D341Med (cell line): Measurements from ENCODE around the gene SLC51A.
A peak's percentile ranks its signal among the peaks of the same experiment; 100 is the strongest.

Source experiments
- DNase-seq: peaks from one replicate; pipeline ENCODE4 v3.0.0; 2012; ENCODE audit warnings: low spot score

The SLC51A gene

DNA sequence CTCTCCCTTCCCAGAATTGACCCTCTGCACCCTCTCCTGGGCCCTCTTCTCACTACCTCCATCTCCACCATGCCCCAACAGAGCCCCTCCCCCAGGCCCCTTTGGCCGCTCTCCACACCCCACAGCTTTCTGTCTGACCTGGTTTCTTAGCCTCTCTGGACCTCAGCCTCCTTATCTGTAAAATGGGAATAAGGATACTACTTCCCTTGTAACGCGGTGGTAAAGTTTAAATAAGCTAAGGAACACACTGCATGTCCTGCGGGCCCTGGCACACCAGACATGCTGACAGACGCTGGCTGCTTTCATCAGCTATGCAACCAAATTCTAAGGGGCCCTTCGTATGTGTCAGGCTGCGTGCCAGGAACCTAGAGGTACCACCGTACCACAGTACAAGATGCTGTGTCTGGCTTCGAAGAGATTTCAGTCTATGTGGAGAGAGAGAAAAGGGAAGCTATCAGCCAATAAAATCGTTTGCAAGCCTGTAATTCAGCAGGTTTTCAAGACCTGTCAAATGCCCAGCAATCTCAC is 777 bp upstream of the SLC51A start:
- no peak for DNase-seq

DNA sequence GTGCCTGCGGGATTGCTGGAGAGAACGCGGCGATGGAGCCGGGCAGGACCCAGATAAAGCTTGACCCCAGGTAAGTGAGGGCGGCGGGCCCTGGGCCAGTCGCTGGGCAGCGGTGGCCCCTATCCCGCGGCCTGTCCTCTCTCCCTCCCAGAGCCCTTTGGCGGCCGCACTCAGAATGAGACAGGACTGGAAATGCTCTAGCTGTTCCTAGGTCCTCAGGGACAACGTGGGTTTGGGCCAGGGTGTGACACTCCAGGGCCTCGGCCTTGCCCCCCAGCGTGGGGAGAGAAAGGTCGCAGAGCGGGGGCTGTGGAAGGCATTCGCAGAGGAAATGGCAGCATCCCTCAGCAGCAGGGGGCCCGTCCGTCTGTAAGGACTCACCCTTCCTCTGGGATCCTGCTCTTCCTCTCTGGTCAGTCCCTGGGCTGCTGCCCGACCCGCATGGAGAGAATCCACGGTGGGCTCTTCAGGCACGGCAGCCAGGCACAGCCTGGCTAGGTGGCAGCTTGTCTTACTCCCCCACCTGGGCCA is 412 bp downstream of the SLC51A start:
- peak; percentile 23 for DNase-seq

DNA sequence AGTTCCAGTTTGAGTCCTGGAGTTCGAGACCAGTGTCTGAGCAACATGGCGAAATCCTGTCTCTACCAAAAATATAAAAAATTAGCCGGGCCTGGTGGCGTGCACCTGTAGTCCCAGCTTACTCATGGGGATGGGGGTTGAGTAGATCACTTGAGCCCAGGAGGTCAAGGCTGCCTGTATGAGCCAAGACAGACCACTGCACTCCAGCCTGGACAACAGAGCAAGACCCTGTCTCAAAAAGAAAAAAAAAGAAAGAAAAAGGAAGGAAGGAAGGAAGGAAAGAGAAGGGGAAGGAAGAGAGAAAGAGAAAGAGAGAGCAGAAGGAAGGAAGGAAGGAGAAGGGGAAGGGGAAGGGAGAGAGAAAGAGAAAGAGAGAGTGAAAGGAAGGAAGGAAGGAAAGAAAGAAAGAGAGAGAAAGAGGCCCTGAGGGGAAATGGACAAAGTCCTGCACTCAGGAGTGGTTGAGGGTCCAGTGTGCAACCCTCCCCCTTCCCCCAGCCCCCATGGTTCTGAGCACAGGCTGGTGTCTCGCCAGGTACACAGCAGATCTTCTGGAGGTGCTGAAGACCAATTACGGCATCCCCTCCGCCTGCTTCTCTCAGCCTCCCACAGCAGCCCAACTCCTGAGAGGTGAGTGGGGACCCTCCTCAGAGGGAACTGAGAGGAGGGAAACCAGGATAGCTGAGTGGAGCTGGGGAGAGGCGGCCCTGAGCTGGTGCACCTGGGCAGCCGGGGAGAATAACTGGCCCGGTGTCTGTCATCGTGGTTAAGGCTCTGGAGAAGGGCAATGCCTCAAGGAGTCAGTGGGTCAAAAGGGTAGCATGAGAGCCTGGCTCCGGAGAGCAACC is 1.2 kb downstream of the SLC51A start:
- peak; percentile 20 for DNase-seq

DNA sequence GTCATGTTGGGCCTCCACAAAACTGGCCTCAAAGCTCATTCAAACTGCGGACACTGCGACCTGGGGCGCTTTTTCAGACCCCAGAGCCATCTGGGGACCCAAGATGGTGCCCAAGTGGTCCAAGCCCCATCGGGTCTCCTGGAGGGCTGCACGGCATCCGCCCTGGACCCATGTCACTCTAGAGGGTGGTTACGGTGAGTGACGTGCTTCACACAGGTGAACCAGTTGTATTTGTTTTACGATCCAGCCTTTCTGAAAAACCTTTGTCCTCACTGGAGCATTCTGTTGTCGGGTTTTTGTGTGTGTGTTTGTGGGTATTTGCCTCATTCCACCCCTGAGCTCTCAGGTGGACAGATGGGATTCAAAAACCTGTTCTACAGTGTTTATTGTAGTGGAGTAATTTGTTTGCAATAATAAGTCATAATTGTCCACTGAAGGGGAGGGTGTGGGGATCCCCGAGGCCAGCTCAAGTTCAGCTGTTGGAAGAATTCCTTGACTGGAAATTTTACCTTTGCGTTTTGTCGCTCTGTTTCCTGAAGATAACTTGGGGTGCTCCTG is 1.9 kb downstream of the SLC51A start:
- no peak for DNase-seq

DNA sequence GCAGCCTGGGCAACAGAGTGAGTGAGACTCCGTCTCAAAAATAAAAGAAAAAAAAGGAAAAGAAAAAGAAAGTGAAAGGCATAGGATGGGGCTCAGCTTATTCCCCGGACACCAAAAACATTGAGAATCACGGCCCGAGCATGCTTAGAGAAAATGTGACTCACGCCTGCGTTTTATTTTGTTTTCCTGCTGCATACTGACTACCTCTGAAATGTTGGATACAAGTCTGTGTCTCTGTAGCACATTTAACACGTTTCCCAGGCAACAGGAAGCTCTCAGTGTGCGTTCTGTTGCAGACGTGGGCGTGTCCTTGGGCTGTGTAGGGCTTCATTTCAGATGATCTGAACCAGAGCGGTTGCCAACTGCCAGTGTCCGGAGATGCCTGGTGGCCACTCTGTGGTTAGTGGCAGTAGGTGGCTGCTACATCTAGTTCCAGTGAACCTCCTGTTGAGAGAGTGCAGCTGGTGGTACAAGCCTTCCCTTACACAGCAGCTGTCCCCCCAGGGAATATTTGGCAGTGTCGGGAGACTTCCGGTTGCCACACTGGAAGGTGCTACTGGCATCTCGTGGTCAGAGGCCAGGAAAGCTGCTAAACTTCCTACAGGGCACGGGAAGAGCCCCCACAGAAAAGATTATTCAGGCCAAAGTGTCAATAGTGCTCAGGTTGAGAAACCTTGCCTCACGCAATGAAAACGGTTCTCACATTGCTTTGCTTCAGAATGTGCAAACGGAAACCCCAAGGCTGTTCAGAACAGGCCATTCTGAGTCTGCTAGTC is 3.0 kb downstream of the SLC51A start:
- DNase-seq, result peak; percentile 32

DNA sequence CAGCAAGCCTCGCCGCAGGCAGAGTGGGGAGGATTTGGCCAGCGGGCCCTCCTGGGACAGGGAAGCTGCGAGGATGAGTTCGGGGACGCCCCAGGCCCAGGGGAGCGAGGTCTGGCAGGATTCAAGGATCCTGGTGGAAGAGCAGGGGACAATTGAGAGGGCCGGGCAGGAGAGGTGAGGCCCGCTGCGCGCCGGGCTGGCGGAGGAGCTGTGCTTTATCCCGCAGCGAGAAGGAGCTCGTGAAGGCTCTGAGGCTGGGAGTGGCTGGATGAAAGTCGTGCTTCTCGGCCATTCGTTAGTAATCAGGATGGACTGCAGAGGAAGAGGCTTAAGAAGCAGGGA is 3.6 kb downstream of the SLC51A start:
- DNase-seq, result peak; percentile 40

DNA sequence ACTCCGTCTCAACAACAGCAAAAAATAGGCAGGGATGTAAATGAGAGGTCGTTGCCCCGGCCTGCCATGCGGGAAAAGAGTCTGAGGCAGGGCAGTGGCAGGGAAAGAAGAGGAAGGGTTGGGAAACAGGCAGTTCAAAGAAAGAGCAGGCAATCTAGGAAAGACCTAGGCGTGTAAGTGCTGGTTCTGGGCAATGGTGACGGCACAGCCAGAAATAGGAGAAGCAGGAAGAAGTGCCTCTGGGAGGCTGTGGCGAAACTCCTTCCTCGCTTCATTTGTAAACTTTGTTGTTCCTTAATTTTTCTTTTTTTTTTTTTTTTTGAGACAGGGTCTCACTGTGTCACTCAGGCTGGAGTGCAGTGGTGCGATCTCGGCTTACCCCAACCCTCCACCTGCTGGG is 4.3 kb downstream of the SLC51A start:
- DNase-seq, result no peak

DNA sequence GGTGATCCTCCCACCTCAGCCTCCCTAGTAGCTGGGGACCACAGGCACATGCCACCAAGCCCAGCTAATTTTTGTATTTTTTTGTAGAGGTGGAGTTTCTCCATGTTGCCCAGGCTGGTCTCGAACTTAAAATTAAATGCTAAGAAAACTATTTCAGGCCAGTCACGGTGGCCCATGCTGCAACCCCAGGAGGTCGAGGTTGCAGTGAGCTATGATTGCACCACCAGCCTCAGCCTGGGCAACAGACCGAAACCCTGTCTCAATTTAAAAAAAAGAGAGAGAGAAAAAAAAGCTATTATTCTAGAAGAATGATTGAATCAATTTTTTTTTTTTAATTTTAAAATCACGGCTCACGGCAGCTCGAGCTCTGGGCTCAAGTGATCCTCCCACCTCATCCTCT is 4.7 kb downstream of the SLC51A start:
- no peak for DNase-seq

DNA sequence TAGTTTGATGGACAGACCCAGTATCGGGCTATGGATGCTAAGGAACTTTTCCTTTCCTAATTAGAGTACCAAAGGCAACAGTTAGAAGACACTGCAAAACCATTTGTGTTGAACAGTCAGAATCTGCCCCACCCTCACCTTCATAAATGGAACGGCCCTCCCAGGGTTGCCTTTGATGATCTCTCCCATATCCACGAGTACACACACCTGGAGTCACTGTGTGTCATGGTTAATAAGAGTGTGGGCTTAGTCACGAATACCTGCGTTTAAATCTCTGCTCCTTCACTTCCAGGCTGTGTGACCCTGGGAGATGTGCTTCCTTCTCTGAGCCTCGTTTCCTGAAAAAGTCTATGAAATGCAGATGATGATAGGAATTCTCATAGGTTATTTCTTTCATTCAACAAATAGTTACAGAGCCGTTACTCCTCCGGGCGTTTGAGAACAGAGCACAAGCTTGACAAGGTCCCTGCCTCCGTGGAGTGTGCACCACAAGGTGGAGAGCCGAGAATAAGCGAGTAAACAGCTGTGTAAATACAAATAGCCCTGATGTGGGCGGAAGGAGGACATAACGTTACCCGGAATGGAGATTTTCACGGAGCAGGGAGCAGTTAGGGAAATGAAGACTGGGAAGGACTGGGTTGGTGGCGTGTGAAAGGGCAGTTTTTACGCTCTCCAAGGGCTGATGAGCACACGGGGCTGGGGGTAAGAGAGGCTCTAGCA is 6.7 kb downstream of the SLC51A start:
- DNase-seq, result no peak

DNA sequence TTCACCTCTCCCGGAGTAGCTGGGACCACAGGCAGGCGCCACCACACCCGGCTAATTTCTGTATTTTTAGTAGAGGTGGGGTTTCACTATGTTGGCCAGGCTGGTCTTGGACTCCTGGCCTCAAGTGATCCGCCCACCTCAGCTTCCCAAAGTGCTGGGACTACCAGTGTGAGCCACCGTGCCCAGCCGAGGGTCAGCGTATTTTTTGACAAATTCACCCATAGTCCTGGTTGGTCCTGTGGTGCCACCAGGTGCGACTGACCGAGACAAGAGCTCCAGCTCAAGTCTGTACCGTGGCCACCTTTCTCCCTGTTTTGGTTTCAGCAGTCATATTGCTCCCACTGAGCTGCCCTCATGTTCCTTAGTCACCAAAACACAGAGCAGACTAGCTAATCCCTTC is 8.8 kb downstream of the SLC51A start:
- DNase-seq, result no peak

DNA sequence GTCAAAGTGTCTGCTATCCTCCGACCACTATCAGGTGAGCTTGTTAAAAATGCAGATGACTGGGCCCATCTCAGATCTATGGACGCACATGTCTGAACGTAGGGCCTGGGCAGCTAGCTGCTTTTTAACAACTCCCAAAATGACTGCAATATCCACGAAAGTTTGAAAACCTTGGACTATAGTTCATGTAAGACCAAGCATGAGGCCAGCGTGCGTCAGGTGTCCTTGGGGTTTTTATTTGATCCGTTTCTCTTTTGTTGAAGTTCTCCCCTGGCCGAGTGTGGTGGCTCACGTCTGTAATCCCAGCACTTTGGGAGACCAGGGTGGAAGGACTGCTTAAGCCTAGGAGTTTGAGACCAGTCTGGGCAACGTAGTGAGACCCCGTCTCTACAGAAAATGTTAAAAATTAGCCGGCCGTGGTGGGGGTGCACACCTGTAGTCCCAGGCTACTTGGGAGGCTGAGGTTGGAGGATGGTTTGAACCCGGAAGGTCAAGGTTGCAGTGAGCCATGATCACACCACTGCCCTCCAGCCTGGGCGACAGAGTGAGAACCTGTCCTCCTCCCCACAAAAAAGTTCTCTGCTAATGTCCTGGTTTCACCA is 9.5 kb downstream of the SLC51A start:
- DNase-seq, result no peak

DNA sequence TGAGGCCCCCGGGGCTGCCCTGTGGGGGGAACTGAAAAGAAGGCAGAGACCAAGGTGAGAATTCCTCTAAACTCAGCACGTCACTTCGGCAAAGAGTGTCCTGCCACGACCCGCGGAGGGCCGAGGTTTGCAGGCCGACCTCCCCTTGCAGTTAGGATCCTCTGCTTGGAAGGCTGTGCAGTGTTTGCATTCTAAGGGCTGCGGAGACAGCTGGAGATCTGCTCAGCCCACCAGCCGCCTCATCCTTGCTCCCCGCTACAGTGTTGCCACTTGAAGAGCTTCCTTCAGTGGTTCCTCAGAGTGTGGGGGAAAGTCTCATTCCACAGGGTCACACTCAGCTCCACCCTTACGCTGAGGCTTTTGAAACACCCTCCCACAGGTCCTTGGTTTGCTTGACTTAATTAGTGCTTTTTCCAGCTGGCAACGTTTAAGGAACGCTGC is 10.8 kb downstream of the SLC51A start:
- DNase-seq, result no peak

DNA sequence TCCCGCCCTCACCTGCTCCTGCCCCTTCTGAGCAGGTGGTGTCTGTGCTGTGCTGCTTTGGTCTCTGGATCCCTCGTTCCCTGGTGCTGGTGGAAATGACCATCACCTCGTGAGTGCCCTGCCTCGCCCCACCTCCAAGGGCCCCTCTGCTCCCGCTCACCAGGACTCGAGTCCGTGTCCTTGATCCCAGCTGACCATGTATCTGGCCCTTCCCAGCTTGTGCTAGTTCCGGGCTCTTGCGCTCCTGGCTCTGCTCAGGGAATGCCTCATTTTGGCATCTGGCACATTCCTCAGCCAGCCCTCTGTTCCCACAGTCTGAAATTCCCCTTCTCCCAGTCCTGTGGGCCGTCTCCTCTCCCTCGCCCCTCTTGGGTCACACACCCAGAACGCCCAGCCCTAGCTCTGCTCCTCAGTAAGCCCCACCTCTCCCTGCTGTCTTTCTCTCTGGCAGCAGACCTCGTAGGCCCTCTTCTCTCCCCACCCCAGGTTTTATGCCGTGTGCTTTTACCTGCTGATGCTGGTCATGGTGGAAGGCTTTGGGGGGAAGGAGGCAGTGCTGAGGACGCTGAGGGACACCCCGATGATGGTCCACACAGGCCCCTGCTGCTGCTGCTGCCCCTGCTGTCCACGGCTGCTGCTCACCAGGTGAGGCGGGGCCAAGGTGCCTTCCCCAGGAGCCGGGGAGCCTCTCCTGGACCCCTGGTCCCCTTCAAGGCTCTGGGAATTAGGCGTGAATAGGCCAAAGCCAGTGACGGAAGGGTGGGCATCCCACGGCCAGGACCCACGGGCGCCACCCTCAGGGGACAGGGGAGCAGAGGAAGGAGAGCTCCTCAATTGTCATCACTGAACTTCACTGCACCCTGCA is 11.5 kb downstream of the SLC51A start:
- no peak for DNase-seq

DNA sequence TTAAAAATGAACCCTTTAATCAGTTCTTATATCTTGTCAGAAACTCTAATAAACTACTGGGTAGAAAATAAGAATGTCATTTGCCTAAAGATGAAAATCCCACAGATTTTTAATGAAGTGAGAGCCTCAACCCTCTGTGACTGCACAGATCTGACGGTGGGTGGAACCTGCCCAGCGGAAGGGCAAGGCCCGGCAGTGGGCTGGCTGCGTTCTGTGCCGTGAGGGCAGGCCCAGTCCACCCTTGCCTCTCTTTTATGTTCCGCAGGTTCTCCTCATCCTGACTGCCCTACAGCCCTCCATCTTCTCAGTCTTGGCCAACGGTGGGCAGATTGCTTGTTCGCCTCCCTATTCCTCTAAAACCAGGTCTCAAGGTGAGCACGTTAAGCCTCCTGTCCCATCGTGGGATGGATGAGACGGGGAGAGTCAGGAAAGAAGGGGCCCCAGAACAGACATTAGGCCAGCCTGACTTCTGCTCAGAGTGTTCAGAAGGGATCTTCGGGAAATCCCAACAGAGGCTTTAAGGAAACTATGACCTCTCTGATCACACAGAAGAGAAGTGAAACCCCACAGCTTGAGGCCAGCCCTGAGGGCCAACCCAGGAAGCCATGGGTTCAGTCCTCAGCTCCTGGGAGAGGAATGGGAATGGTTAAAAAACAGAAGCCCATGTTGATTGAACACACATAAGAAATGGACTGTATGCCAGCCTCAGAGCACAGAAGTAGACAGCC is 16.0 kb downstream of the SLC51A start:
- DNase-seq, result no peak

DNA sequence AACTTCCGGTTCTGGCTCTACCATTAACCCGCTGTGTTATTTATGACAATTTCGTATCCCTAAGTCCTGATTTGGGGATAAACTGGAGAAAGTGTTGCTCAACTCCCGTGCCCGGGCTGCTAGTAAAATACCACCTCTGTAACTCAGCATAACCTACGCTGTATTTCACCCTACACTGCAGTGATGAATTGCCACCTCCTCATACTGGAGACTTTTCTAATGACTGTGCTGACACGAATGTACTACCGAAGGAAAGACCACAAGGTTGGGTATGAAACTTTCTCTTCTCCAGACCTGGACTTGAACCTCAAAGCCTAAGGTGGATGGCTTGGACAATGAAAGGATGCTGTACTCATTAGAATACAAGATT is 16.5 kb downstream of the SLC51A start:
- no peak for DNase-seq

DNA sequence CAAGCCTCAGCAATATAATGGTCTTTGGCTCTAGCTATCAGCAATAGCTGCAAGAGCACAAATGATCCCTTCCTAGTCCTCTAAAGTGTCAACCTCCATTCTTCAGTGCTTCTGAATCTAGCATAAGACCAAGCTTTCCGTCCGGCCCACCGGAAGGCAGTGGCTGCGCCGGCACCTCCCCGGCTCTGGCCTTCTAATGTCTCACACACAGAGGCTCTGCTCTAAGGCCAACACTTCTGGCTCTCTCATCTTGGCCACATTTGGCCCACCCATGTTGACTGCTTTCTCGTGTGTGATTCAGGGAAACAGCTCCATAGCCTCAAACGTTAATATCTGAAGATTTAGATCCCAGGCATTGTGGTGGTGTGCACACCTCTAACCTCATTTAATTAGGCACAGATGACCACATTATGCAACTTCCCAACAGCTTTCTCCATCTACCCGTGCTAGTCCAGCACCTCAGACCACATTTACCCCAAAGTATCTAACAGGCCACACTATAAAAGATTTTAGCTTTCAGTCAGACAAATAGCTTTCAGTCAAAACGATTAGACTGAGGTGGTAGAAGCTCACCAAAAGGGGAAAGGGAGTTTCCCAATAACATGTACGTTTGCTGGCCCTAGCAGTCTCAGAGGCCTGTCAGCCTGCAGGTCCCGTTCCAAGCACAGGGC is 19.3 kb downstream of the SLC51A start:
- DNase-seq, result no peak

DNA sequence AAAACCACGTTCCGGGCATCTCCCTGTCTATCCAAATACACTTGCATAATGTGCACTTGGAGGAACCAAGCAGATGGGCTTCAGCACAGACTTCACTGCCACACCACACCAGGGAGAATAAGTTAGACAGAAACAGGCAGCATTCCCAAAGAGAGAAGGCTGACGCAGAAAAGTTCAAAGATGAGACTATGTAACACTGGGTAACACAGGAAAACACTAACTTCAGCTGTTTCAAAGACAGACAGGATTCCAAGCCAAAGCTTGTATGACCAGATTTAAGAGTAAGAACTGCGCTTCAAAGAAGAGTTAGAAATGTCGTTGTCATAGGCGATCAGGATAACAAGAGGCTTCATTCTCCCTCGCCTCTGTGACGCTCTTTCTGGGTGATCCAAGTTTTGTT is 19.9 kb downstream of the SLC51A start:
- DNase-seq, result no peak

DNA sequence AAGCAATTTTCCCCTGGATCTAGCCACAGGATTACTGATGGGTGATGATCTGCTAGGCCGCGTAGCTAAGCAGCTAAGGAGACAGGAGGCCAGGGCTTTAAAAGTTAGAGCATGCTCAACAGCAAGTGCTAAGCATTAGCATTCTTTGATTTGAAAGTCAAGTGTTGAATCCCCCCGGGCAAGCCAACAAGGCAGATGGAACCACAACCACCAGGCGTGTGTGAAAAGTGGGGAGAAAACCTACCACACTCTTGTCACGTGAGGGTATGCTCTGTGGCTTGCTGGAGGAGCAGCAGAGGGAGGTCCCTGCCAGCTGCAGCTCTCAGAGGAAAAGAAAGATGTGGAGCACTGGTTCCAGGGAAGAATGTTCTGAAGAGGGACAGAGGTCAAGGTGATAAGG is 20.9 kb downstream of the SLC51A start:
- DNase-seq, result no peak
